ENCODE results near the gene REXO1.
"Not testable (repeated sequence)": the region's sequence is repeated elsewhere in the genome, so short reads cannot be mapped to it uniquely, and the experiment has no call there.

REXO1 gene, protein sequence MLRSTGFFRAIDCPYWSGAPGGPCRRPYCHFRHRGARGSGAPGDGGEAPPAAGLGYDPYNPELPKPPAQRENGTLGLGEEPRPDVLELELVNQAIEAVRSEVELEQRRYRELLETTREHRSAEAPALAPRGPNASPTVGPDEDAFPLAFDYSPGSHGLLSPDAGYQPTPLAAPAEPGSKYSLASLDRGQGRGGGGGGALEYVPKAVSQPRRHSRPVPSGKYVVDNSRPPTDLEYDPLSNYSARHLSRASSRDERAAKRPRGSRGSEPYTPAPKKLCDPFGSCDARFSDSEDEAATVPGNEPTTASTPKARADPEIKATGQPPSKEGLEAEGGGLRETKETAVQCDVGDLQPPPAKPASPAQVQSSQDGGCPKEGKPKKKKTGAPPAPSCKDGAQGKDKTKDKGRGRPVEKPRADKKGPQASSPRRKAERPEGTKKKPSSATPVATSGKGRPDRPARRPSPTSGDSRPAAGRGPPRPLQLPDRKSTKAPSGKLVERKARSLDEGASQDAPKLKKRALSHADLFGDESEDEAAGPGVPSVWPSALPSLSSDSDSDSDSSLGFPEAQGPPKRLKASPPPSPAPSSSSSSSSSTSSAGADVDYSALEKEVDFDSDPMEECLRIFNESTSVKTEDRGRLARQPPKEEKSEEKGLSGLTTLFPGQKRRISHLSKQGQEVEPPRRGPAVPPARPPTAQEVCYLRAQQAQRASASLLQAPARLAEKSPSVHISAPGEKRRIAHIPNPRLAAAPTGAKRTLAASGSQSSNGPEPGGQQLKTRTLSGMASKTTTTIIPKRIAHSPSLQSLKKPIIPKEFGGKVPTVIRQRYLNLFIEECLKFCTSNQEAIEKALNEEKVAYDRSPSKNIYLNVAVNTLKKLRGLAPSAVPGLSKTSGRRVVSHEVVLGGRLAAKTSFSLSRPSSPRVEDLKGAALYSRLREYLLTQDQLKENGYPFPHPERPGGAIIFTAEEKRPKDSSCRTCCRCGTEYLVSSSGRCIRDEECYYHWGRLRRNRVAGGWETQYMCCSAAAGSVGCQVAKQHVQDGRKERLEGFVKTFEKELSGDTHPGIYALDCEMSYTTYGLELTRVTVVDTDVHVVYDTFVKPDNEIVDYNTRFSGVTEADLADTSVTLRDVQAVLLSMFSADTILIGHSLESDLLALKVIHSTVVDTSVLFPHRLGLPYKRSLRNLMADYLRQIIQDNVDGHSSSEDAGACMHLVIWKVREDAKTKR

DNA sequence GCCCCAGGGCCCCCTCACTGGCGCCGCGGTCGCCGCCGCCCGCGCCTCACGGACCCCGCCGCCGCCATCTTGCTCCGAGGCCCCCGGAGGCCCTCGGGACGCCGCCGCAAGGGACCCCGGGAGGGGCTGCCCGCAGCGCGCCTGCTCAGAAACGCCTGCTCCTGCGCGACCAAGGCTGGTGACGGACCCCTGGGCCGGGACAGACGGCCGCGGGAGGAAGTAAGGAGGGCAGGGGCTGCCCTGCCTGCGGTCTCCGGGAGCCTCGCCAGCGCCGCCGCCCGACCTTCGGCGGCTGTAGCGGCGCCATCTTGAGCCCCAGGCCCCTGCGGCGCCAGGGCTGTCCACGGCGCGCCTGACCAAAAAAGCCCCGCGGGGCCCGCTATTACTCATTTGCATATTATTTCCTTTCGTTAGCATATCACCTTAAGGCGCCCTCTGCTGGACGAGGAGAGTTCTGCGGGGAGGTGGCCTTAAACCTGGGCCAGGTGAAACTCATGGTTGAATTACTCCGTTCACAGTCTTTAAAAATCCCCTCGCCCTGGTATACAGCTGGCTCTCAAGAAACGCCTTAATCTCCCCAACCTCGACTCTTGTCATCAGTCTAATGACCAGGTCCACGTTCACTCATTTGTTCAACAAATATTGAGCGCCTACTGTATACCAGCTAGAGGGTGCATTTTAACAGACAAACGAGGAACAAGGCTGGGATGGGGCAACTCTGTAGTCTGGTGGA is at the start of gene REXO1:
Gene REXO1, minus strand, starts transcription at position 85 of the 733 bp plus-strand sequence. CDS start 125 bp downstream, outside the sequence.
- DNase-seq, result peak; percentile 96

DNA sequence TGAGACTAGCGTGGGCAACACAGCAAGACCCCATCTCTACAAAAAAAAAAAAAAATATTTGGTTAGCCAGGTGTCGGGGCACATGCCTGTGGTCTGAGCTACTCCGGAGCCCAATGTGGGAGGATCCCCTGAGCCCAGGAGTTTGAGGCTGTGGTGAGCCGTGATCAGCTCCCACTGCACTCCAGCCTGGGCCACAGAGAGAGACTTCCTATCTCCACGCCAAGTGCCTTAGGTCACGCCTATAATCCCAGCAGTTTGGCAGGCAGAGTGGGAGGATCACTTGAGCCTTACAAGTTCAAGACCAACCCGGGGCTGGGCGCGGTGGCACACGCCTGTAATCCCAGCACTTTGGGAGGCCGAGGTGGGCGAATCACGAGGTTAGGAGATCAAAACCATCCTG is 48.2 kb upstream of the REXO1 start:
- DNase-seq, result no peak

DNA sequence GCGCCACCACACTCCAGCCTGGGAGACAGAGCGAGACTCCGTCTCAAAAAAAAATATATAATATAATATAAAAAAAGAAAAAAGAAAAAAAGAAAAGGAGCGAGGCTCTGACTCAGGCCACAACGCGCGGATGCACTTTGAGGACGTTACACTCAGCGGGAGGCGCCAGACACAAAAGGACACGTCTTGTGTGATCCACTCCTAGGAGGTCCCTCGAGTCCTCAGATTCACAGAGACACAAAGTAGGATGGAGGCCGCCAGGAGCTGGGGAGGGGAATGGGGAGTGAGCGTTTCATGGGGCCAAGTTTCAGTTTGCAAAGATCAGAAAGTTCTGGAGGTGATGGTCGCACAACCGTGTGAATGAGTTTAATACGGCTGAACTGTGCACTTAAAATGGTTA is 45.5 kb upstream of the REXO1 start:
- DNase-seq, result no peak

DNA sequence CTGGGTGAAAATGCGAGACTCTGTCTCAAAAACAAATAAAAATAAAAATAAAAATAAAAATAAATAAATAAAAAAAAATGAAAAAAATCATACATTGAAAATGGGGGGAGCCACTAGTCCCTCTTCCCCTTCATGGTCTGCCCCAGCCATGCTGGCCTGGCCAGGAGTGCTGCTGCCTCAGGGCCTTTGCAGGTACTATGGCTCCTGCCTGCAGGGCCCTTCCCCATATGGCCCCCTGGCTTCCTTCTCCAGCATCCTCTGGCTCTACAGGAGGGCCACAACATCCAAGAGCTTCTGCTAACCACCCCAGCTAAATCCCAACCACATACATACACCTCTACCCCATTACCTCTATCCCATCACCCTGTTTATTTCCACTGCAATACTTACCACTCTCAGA is 41.6 kb upstream of the REXO1 start:
- DNase-seq, result no peak

DNA sequence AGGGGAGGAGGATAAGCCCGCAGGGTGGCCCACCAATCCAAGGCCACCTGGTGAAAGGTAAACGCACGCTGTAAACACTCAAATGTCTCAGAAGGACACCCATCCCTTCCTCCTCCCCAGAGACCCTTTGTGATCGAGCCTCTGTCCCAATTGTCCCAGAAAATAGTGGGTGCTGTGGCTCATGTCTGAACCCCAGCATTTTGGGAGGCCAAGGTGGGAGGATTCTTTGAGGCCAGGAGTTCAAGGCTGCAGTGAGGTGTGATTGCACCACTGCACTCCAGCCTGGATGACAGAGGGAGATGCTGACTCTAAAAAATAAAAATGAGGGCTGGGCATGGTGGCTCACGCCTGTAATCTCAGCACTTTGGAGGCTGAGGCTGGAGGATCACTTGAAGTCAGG is 40.1 kb upstream of the REXO1 start:
- no peak for DNase-seq

DNA sequence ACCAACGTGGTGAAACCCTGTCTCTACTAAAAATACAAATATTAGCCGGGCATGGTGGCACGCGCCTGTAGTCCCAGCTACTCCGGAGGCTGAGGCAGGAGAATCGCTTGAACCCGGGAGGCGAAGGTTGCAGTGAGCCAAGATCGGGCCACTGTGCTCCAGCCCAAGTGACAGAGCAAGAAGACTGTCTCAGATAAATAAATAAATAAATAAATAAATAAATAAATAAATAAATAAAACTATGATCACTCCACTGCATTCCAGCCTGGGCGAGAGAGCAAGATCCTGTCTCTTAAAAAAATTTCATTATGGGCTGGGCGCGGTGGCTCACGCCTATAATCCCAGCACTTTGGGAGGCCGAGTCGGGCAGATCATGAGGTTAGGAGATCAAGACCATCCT is 38.1 kb upstream of the REXO1 start:
- DNase-seq, result not testable (repeated sequence)

DNA sequence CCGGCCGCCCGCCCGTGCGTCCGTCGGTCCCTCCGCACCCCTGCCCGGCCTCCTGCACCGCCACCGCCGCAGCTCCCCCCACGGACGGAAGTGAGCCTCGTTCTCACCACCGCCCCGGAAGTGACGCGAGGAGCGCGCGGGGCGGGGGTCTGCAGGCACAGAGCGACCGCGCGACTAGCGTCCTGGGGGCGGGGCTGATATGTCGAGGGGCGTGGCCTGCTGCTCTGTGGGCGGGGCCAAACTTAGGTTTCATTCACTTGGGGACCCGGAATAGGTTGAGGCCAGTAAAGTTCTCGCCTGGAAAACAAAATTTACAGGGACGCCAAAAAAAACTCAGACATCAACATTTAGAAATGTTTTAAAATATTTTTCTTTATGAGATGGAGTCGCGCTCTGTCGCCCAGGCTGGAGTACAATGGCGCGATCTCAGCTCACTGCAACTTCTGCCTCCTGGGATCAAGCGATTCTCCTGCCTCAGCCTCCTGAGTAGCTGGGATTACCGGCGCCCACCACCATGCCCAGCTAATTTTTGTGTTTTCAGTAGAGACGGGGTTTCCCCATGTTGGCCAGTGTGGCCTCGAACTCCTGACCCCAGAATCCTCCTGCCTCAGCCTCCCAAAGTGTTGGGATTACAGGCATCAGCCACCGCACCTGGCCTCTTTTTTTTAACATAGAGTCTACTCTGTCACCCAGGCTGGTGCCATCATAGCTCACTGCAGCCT is 37.3 kb upstream of the REXO1 start, which contains the start of gene ABHD17A:
Gene ABHD17A, minus strand, starts transcription at position 99 of the 722 bp plus-strand sequence. CDS start 3,930 bp downstream, outside the sequence.
- DNase-seq, result peak; percentile 96

DNA sequence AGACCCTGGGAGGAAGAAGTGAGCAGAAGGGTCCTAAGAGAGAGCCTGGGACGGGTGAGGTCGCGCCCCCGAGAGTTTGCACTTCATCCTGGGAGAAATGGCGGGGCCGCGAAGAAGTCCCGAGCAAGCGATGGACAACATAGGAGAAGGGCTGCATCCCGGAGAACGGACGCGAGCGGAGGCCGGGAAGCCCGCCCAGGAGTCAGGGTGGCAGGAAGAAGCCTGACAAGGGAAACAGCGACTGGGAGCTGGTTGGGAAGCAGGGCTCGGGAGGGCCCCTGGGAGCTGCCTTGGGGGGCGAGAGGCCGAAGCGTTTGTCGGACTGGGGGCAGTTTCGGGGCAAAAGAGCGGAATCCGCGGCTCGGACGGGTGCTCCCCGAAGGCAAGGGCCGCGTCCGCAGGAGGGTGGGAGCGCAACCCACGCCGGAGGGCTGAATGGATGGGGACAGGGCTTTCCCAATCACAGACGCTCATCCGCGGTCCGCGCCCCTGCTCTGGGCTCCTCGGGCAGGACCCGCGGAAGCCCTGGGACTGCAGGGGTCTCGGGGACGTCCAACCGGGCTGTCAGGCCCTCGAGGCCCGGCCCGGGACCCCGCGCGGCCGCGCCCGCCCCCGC is 36.5 kb upstream of the REXO1 start:
- DNase-seq, result no peak

DNA sequence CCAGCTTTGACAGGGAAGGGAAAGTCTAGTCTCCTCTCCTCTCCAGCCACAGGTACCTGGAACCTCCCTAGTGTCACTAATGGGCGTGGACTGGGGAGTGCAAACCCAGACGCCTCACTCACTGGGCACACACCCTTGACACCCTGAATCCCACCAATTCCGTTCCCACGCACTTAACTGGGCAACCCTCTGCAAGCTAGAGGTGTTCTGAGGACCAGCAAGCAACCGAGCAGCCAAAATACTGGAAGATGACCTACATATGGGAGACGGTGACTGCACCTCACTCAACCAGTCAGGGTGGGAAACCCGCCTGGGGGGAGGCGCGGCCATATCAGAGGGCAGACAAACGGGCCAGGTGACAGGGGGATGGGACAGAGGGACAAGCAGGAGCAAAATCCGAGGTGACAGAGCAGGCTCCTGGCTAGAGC is 36.0 kb upstream of the REXO1 start:
- no peak for DNase-seq

DNA sequence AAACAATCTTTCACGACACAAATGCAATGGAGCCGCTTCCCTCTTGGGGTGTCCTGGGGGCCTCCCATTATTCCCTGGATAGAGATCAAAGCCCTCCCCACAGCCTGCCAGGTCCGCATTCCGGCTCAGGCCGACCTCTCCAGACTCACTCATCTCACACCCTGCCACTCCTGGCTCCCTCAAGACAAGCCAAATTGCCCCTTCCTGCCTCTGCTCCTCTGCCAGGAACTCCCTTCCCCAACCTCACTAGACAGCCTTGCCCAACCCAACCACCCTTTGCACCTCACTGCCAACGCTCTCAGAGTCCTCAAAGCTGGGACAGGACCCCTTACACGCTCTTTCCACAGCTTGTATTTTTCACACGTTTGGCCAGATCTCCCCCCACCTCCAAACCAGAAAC is 35.5 kb upstream of the REXO1 start:
- DNase-seq, result peak; percentile 43

DNA sequence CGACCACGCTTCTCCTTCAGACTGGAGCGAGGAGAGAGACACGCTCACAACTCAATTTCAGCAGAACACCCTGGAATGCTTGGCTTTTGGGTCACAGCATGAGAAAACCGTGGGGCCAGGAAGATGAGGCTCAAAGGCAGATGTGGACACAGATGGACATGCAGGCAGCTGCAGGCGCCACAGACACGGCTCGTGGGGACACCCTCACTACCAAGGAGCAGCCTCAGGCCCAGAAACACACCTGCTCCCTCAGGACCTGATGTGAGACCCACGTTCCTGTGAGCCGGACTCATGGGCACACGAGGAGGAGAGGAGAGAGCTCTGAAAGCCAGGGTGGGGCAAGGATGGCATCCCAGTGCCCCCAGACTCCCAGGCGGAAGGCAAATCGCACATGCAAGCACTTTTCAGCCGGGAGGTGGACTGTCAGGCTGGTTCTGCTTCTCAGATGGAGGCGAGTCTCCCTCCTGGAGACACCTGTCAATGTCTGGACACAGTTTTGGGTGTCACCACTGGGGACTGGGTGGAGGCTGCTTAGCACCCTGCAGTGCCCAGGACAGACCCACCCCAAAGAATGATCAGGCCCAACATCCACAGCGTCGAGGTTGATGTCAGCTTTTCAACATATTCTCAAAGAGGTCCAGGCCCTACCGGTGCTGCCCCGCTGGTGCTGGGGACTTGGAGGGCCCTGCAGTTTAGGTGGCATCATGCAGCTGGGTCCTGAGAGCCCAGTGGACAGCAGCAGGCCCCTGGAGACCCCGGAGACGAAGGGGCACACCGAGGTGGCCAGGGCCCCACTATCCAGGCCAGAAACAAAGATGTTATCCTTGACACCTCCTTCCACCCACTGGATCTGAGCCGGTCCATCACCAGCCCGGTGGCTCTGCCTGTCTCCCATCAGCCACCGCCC is 34.8 kb upstream of the REXO1 start:
- DNase-seq, result no peak

DNA sequence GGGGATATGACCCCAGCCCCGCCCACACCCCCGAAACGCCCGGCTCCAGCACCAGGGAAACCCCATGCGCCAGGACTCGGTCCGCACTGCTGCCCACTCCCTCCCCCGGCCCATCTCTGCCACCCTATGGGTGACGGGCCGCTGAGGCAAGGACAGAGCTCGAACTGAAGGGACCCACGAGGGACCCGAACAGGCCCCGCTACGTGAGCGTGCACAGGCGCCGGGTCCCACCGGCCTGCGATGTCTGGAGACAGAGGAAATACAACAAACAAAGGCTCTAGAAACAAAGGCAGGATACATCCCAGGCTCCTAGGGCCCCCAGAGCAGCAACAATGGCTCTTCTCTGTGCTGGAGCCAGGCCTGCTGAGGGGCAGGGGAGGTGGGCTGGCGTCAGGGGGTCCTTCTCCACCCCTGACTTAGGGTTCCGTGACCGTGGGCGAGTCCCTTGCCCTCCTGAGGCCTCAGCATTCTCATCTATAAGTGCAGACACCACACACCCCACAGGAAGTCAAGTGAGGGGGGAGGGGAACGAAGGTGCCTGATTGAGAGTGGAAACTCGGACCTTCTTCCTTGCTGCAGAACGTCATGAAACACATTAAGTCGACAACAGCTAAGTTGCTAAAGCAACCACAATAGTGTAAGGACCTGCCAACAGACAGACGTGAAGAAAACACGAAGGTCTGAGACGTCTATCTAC is 34.0 kb upstream of the REXO1 start:
- DNase-seq, result peak; percentile 84

DNA sequence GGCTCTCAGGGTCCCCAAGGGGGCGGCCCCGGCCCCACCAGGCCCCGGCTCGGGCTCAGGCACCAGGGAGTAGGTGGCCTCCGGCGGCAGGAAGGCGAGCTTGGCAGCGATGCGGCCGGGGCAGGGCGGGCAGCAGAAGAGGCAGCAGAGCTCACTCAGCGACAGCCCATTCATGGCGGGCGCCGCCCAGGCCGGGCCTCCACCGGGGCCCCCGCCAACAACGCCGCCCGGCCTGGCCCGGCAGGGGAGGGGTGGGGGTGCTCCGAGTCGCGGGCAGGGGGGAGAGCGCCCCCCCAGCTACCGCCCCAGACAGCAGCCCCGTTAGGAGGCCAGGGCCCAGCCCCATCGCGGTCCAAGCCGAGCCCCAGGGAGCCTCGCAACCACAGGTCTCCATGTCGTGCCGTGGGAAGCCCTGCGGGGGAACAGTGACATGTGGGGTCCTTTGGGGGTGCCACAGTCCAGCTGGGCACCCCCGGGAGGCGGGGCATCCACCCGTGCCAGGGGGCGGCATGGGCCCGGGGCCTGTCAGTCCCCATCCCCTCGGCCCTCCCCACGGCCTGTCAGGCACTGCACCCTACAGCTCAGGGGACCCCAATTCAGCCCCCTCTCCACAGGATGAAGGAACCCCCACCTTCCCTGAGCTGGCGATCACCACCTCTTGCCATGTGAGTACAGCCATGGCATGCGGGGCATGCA is 33.3 kb upstream of the REXO1 start:
- DNase-seq, result not testable (repeated sequence)

DNA sequence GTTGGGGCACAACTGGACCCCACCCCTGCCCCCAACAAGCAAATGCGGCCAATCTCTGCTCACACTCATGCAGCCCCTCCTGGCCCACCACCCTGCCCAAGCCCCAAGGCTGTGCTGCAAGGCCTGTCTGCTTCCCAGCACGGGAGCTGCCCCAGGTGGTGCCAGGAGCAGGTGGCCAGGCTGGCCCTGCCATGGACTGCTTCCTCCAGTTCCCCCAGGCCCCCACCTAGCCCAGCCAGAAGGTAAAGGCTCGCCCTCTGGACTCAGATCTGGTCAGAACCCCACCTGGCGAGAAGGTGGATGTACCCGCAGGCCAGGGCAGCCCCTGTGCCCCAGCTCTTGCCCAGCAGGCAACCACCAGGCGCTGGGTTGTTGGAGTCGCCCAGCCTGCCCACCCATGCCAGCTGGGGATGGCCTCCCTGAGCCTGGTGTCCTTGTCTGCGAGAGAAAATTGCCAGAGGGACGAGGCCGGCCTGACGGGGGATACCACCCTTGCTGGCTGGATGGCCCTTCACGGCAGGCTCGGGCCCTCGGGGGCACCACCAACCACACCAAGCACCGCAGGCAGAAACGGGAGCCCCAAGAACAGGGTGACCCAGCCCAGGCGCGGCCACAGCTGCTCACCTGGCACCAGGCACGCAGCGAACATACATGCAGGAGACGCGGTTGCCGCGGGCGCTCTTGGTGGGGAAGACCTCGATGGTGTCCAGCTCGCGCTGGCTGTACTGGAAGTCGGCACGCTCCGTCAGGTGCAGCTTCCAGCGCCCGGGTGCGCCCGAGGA is 32.5 kb upstream of the REXO1 start:
- DNase-seq, result no peak

DNA sequence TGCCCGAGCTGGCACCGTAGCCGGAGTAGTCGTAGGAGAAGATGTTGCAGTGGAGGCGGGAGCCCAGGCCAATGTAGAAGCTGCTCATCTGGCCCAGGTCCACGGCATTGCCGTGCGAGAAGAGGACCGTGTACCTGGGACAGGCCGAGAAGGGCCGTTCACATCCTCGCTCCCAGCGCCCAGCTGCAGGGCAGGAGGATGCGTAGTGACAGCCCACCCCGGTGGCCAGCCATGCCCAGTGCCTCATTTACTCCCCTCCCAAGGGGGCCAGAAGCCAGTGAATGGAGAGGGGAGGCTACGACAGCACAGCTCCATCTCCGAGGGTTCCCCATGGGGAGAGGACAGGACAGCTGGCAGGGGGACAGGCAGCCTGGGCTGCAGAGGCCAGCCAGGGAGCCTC is 31.7 kb upstream of the REXO1 start:
- DNase-seq, result not testable (repeated sequence)

DNA sequence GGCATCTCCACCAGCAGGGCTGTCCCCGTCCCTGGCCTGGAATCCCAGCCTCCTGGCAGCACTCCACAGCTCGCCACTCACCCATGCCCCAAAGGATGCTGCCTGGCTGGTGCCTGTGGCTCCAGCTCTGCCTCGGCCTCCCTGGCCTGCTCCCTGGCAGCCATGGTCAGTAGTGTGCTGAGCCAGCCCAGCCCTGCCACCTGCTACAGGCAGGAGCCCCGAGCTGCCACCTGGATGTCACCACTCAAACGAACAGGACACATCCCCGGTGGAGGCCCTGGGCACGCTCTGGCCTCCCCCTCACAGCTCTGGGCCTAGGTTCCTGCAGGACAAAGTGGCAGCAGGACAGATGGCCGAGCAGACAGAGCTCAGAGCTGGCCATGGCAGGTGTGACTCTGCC is 30.3 kb upstream of the REXO1 start:
- not testable (repeated sequence) for DNase-seq

DNA sequence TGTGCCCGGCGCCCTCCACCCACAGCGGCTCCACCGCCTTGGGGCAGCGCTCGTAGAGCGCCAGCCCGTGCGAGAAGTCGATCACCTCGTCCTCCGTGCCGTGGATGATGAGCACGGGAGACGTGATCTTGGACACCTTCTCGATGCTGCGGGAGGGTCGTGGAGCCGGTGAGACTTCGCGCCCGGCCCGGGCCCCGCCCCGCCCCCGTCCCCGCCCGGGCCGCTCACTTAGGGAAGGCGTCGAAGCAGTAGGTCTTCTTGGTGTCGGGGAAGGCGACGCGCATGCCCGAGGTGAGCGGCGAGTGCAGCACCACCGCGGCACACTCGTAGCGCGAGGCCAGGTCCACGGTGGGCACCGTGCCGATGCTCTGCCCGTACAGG is 29.0 kb upstream of the REXO1 start:
- not testable (repeated sequence) for DNase-seq
